Neural progenitor cell (in vitro differentiated cells): Measurements from ENCODE around the gene NOTCH1.

Experiments used
- CTCF ChIP-seq: fragments of 200-600 bp; sonication (generic); IDR thresholded peaks from 2 replicates; pipeline ENCODE4 v1.5.1; 2017; ENCODE audit warnings: antibody characterized with exemption, mild to moderate bottlenecking
- EZH2 ChIP-seq: fragments of 200-600 bp; sonication (generic); IDR thresholded peaks from 2 replicates; pipeline ENCODE4 v1.6.1; 2017; ENCODE audit warnings: antibody characterized with exemption, mild to moderate bottlenecking, moderate library complexity
- EZH2phosphoT487 ChIP-seq: fragments of 200-600 bp; sonication (generic); IDR thresholded peaks from 2 replicates; pipeline ENCODE4 v1.6.1; 2017; ENCODE audit warnings: antibody characterized with exemption

DNA sequence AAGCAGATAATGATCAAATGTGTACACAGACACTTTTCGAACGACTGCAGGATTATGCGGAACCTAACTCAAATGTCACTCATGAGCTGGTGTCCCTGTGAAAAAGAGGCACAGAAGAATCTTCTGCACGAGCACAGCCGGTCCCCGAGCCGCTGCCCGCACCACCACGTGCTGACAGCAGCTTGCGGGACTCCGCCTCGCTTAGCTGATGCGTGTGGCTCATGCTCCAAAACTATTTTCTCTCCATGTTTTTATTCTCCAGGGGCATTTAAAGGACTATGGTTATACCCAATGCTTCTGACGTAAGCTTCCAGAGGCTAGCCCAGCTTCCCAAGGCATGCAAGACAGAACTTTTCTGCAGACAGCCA lies 72.5 kb downstream of the NOTCH1 start:
- no peak for TF ChIP-seq CTCF
- TF ChIP-seq EZH2 = no peak
- no peak for TF ChIP-seq EZH2phosphoT487
